T-helper 9 cell (primary cell): Measurements from ENCODE around the gene ALMS1.
"Not testable (repeated sequence)": the region's sequence is repeated elsewhere in the genome, so short reads cannot be mapped to it uniquely, and the experiment has no call there.

Source experiments
- DNase-seq: peaks from one replicate; pipeline ENCODE4 v3.0.0-alpha.2; 2020

Gene ALMS1

DNA sequence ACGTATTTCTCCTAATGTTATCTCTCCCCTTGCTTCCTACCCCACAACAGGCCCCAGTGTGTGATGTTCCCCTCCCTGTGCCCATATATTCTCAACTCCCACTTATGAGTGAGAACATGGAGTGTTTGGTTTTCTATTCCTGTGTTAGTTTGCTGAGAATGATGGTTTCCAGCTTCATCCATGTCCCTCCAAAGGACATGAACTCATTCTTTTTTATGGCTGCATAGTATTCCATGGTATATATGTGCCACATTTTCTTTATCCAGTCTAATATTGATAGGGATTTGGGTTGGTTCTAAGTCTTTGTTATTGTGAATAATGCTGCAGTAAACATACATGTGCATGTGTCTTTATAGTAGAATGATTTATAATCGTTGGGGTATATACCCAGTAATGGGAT, 119.2 kb downstream of the ALMS1 start:
- DNase-seq, result not testable (repeated sequence)

DNA sequence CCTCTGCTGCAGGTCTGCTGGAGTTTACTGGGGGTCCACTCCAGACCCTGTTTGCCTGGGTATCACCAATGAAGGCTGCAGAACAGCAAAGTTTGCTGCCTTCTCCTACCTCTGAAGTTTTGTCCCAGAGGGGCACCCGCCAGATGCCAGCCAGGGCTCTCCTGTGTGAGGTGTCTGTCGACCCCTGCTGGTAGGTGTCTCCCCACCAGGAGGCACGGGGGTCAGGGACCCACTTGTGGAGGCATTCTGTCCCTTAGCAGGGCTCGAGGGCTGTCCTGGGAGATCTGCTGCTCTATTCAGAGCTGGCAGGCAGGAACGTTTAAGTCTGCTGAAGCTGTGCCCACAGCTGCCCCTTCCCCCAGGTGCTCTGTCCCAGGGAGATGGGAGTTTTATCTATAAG, 124.8 kb downstream of the ALMS1 start:
- not testable (repeated sequence) for DNase-seq

DNA sequence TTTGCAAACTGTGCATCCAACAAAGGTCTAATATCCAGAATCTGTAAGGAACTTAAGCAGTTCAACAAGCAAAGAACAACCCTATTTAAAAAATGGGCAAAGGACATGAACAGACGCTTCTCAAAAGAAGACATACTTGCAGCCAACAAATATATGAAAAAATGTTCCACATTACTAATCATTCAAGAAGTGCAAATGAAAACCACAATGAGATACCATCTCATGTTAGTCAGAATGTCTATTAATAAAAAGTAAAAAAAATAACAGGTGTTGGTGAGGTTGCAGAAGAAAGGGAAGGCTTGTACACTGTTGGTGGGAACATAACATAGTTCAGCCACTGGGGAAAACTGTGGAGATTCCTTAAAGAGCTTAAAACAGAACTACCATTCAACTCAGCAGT, 130.4 kb downstream of the ALMS1 start:
- no peak for DNase-seq

DNA sequence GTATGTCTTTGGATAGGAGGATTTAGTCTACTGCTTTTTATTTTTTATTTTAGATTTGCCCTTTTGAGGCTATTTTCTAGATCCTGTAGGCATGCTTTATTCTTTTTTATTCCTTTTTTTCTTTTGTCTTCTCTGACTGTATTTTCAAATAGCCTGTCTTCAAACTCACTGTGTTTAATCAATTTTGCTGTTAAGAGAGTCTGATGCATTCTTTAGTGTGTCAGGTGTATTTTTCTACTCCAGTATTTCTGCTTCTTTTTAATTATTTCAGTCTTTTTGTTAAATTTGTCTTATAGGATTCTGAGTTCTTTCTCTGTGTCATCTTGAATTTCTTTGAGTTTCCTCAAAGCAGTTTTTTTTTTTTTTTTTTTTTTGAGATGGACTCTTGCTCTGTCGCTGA, 143.1 kb downstream of the ALMS1 start:
- no peak for DNase-seq

DNA sequence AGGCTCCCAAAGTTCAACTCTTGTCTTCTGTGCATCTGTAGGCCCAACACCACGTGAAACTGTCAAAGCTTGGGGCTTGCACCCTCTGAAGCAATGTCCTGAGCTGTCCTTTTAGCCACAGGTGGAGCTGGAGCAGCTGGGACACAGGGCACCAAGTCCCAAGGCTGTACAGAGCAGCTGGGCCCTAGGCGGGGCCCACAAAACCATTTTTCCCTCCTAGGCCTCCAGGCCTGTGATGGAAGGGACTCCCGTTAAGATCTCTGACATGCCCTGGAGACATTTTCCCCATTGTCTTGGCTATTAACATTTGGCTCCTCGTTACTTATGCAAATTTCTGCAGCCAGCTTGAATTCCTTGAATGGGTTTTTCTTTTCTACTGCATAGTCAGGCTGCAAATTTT, 145.1 kb downstream of the ALMS1 start:
- not testable (repeated sequence) for DNase-seq

DNA sequence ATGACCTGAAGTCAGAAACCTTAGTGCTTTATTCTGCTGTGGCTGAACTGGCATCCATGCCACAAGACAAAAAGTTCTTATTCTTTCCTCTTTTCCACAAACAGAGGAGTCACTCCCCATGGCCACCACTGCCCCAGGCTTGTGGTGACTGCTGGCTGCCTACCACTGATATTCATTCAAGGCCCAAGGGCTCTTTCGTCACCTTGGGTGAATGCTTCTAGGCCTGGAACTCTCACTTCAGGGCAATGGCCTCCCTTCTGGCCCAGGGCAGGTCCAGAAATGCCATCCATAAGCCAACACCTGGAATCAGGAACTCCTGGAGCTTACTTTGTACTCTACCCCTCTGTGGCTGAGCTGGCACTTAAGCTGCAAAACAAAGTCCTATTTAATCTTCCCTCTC, 146.7 kb downstream of the ALMS1 start:
- DNase-seq, result no peak

DNA sequence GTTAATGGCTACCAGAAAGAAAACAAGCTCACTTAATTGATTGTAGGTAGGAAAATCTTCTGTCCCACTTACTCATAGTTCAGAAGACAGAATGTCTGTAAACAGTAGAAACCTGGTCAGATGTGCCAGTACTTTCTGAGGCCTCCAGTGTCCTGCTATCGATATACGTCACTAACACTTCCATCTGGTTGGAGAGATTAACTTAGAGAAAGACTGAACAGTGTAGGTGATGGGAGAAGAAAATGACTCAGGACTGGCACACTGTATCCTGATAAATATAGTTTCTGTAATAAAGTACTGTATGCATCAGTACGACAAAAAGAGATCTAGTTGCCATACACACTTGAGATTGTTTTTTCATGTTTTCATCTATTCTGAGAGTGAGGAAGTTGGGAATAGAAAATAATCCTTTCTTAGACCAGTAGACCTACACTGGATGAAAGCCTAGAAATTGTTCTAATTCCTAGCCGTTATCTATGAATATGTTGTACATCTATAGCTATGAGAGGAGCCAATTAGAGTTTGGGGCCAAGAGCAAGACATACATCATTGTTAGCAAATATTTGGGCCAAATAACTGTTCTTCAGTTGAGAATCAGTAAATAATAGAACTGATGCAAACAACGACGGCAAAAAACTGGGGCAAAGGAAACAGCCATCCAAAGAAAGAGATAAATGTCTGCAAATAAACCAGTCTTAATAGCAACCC, 150.7 kb downstream of the ALMS1 start:
- no peak for DNase-seq

DNA sequence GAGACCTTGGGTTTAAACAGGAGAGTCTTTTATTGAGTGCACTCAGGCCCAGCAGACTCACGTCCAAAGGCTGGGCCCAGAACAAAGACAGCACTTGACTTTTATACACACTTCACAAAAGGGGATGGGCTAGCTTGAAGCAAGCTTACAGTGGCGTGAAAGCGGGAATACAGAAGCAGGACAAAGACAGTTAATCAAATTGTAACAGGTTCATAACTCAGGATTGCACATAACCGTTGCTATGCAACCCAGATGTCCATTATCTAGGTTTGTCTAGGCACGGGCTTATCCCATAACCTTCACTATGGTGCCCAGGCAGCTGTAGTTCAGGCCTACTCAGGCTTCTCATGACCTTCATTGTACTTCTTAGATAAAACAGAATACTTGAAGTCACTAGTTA, 175.2 kb downstream of the ALMS1 start:
- not testable (repeated sequence) for DNase-seq

DNA sequence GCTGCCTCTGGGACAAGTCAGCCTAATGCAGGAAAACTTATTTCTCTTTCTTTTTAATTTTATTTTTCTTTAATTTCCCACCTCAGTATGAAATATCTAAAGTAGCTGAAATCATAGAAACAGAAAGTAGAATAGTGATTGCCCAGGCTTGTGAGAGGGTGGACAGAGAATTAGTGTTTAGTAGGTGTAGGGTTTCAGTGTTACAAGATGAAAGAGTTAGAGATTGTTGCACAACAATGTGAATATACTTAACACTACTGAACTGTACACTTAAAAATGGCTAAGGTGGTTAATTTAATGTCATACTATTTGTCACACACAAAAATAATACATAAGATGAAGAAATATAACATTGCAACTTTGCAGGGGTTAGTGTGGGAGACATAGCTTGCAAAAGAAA, 175.8 kb downstream of the ALMS1 start:
- no peak for DNase-seq

DNA sequence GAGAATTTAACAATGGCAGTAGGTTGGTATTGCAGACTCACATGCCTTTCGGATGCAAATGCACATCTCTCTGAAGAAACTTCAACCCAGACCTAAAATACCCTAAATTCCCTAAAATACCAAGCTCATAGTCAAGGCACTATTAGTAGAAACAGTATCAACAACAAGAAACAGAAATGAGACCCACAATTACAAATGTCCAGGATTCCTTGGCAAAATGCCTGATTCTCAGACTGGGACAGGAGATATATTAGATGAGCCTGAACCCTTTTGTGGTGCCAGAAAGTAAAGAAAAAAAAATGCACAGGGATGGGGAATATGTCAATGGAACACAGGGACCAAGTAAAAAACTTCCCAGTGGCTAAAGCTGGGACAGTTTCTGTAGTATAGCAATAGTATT, 179.3 kb downstream of the ALMS1 start:
- DNase-seq, result no peak

DNA sequence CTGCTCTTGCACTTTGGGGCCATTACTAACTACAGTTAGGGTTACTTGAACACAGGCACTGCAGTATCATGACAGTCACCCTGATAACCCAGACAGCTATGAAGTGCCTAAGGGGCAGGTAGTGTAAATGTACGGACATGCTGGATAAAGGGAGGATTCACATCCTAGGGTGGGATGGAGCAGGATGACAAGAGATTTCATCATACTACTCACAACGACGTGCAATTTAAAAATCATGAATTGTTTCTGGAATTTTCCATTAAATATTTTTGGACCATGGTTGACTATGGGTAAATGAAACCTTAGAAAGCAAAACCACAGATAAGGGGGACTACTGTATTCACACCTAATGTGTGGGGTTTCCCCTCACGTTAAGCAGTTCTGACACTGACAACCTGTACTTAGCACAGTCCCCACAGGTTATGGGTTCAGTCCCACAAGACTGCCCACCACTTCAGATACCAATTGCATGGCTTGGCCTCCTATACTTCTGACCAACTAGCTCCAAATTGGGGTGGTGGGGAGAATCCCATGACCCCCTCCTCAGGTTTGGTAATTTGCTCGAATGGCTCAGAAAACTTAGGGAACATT, 180.7 kb downstream of the ALMS1 start:
- no peak for DNase-seq

DNA sequence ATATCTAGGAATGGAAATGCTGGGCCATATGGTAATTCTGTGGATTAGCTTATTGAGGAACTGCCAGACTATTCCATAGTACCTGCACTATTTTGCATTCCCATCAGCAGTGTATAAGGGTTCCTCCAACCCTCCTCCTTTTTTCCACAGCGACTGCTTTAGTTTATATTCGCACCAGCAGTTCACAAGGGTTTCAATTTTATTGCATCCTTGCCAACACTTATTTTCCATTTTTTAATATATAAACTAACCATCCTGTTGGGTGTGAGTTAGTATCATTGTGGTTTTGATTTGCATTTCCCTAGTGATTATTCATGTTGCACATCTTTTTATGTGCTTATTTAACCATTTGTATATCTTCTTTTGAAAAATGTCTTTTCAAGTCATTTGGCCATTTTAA, 189.6 kb downstream of the ALMS1 start:
- no peak for DNase-seq

DNA sequence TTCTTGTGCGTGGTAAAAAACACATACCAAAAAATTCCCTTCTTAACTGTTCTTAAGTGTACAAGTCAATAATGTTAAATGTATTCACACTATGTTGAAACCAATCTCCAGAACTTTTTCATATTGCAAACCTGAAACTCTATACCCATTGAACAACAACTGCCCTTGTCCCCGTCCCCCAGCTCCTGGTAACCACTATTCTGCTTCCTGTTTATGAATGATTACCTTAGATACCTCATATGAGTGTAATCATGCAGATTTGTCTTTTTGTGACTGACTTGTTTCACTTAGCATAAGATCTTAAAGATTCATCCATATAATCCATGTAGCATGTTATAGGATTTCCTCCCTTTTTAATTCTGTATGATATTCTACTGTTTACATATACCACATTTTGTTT, 196.7 kb downstream of the ALMS1 start:
- no peak for DNase-seq

DNA sequence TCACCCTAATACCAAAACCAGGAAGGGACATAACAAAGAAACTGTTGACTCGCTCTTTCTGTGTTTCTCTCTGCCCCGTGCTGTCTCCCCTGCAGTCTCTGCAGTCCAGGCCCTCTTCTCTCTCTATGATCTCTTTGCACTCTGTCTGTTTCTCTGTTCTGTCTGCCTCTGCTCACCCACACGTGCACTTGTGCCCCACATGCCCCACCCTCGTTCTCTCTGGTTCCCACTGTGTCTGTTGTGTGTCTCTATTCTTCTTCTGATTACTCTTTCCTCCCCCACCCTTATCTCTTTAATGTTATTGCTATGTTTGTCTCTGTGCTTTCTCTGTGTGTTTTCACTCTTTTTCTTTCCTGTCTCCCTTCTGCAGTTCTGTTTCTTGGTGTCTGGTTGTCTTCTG, 202.5 kb downstream of the ALMS1 start:
- no peak for DNase-seq

DNA sequence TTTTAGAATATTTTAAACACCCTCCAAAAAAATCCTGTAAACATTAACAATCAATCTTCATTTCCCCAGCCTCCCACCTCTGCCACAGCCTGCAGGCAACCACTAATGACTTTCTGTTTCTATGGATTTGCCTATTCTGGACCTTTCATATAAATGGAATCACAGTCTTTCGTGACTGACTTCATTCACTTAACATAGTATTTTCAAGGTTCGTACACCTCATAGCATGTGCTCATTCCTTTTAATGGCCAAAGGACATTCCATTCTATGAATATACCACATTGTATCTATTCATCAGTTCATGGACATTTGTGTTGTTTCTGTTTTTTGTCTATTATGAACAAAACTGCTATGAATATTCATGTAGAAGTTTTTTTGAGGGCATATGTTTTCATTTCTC, 208.0 kb downstream of the ALMS1 start:
- DNase-seq, result no peak

DNA sequence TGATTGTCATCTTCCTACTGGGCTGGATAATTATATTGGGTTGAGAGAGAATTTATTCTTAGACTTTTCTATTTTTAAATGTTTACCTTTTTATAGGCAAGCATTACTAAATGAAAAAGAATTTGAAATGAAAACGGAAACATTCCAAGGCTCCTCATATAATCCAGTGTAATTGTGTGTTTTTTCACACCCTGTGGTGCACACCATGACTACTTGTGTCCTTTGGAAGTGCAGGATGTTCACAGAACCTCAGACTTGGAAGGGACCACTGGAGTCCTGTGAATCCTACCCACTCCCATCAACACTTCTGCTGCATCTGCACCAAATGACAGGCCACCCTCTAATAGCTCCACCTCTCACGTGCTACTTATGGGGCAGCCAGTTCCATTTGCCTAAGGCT, 208.6 kb downstream of the ALMS1 start:
- no peak for DNase-seq

DNA sequence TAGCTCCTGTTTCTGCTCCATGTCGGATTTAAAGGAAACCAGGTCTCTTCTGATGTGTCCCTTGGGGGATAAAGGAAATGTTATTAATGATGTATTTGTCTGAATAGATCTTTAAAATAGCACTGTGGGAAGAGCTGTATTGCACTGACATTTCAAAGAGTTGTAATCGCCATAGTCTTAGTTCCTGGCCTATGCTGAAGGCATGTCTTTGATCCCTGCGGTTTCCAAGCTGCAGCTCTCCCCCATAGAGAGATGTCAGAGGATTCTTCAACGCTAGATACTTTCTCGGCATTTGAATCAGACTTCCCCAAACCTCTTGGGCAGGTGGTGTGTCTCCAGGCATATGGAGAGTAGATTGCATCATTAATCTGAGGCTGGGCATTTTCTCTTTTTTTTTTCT, 216.1 kb downstream of the ALMS1 start:
- no peak for DNase-seq

DNA sequence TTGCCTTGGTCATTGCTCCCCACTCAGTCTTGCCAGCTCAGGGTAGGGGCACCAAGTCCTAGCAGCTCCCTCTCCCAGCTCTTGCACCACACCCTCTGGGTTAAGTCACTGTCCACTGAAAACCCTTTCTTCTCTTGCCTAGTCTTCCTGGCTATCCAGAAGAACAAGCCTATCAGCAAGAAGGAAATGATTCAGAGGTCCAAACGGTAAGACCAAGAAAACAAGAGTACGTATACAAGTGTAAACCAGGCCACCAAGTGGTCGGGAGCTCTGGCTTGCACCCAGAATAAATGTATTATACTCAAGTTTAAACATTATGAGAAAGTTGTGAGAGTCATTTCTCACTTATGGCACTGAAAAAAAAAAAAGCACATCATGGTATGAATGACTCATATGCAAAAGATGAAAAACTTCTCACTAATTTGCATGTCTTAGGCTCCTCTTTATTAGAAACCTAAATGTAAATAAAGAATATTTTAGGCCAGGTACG, 217.5 kb downstream of the ALMS1 start:
- DNase-seq, result not testable (repeated sequence)

DNA sequence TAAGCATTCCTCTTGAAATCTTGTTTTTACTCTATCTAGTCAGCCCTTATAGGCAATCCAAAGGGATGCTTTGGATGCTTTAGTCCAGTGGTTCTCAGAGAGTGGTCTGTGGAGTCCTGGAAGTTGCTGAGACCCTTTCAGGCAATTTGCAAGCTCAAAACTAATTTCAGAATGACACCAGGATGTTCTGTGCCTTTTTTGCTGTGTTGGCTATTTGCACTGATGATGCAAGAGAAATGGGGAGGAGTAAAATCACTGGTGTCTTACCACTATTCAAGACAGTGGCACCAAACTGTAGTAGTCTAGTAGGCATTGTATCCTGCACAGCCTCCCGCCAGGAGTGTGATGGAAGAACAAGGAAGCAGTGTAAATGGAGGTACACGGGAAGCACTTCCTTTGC, 219.0 kb downstream of the ALMS1 start:
- not testable (repeated sequence) for DNase-seq

DNA sequence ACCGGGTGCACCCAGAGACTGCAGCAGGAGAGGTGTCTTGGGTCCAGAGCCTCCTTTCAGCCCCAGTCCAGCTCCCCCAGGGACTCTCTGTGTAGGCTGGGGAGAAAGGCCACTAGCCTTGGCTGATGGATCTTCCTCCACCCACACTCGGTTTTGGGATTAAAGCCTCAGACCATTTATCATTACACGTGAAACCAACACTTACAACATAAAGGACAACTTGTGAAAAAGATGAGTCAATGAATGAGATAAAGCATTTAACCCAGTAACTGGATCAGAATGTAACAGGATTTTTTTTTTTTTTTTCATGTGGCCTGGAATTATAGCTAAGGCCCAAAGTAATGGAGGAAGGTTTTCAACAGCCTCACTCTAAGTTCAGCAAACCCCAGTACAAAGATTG, 224.5 kb downstream of the ALMS1 start:
- DNase-seq, result no peak

DNA sequence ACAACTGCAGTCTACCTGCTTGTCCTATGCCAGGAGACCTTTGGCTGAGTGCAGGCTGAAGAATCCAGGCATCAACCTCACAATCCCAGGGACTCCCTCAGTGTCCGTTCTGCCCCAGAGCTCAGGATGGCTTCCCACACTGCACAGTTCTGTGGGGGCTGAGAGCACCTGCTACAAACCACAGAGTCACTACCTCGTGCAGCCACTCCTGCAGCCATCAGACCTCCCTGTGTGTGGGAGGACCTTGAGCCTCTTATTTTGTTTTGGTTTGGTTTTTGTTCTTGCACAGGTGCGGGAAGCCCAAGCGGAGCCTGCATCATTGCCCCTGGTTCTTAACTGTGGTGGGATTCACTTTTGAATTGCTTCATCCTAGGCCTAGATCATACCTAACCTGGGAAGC, 225.6 kb downstream of the ALMS1 start:
- DNase-seq, result no peak

DNA sequence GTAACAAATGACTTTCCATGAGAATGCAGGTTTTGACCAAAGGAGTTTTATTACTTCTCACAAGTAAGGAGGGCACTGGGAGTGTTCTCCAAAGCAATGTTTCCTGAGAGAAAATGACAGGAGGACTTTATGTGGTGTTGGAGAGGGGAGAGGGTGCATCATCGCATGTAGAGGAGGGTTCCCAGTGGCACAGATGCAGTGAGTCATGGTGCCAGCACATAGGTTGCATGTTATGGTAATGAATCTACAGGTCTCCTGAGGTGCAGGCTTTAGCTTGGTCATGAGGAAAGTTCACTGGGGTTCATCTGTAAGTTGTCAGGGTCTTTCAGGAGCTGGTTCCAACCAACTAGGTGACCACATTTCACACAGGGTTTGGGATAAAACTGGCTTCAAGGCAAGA, 226.2 kb downstream of the ALMS1 start:
- no peak for DNase-seq

DNA sequence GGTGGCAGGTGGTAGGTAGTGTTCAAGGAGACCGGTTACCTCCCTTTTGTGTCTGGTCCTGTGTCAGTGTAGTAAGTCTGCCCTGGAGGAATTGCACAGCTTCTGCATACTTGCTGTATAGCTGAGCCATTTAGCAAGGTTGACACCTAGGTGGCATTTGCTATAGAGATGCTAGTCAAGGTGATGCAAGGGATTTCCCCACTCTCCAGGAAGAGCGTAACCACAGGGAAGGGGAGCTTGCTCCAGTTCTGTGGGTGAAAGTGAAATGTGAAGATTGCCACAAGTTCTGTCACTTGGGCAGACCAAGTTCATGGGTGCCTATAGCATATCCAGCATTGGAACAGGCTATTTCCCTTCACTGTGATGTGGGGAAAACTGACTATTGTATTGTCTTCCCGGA, 228.5 kb downstream of the ALMS1 start:
- DNase-seq, result no peak

DNA sequence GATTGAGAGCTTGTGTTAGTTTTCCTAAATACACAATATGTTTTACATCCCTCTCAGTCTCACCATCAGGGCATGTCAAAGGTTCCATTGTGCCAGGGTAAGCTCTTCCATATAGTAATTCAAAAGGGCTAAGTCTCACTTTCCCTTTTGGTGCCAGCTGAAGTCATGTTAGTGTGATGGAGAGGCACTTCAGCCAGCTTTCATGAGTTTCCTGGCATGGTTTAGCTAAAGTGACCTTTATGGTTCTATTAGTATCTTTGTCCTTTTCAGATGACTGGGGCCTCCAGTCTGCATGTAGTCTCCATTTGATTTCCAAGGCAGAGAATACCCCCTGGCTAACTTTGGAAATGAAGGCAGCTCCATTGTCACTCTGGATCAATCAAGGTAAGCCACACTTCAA, 229.4 kb downstream of the ALMS1 start:
- no peak for DNase-seq

DNA sequence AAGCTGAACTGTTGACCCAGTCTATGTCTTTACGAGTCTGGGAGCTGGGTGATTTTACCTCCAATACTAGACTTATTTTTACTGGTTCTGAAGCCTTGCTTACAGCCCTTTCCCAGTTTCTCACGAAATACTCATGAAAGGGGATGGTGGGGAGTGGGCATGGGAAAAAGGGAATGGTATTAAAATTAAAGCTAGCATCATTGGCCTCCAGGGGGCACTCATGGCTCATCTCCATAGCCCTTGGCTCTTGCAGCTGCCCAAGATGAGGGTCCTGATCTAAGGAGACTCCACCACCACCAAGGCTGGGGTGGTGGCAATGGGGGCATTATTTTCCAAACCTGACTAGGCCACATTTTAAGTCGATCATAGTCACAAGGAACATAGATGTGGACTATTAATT, 234.3 kb downstream of the ALMS1 start:
- not testable (repeated sequence) for DNase-seq
